Measurements from ENCODE around the gene HIRIP3.
"Not testable (repeated sequence)": the region's sequence is repeated elsewhere in the genome, so short reads cannot be mapped to it uniquely, and the experiment has no call there.

The HIRIP3 gene

DNA sequence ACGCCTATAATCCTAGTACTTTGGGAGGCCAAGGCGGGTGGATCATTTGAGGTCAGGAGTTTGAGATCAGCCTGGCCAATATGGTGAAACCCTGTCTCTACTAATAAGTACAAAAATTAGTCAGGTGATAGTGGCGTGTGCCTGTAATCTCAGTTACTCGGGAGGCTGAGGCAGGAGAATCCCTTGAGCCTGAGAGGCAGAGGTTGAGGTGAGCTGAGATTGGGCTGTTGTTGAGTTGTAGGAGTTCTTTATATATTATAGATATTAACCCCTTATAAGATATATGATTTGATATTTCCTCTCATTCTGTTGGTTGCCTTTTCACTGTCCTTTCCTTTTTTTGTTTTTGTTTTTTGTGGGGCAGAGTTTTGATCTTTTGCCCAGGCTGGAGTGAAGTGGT, 35.6 kb downstream of the HIRIP3 start:
- DNase-seq (ENCODE audit: low read depth in 3 of 3), result not testable (repeated sequence)

DNA sequence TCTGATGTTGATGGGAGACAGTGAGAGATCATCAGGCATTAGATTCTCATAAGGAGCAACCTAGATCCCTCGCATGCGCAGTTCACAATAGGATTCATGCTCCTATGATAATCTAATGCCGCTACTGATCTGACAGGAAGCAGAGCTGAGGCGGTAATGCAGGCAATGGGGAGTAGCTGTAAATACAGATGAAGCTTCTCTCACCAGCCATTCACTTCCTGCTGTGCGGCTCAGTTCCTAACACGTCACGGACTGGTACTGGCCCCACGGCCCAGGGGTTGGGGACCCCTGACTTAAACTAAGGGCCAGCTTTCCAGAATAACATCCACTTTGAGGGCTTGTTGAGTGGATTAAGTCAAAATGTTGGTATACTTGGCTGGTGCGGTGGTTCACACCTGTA, 36.1 kb downstream of the HIRIP3 start:
- DNase-seq (ENCODE audit: low read depth in 3 of 3), result no peak

DNA sequence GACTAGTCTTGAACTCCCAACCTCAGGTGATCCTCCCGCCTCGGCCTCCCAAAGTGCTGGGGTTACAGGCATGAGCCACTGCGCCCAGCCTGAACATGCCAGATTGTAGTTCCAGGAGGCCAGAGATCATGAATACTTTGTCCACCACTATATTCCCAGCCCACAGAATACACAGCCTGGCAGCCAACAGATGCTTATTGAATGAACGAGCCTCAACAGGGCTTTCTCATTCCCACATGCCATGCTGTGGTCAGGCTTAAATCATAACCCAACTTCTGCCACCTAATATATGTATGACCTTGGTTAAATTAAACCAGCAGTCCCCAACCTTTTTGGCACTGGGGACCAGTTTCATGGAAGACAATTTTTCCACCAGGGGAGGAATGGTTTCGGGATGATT, 36.7 kb downstream of the HIRIP3 start:
- DNase-seq (ENCODE audit: low read depth in 3 of 3), result no peak

DNA sequence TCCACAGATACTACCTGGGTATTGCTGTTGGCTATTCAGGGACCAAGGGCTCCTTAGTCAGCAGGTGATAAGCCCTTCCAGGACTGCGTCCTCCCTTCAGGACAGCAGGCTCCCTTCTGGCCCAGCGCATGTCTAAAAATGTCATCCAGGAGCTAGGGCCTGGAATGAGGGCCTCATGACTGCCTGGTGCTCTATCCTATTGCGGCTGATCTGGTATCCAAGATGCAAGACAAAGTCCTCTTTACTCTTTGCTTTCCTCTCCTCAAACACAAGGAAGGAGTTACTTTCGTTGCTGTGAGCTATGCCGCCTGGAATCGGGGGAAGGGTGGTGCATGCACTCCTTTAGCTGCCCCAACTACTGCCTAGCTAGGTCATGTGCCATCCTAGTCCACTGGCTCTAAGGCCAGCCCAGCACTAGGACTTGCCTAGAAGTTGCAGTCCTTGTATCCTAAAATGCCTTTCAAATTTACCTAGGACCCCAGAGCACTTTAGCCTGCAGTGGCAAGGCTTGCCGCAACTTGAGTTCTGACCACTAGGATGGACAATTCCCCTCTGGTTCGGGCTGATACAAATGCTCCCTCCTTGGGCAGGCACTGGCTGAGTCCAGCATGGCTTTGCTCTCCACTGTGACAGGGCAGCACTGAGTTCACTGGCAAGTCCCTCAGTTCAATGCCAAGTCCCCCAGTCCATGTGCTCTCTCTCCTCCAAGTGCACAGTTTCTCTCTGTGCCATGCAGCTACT, 43.6 kb downstream of the HIRIP3 start:
- no peak for DNase-seq (ENCODE audit: low read depth in 3 of 3)

DNA sequence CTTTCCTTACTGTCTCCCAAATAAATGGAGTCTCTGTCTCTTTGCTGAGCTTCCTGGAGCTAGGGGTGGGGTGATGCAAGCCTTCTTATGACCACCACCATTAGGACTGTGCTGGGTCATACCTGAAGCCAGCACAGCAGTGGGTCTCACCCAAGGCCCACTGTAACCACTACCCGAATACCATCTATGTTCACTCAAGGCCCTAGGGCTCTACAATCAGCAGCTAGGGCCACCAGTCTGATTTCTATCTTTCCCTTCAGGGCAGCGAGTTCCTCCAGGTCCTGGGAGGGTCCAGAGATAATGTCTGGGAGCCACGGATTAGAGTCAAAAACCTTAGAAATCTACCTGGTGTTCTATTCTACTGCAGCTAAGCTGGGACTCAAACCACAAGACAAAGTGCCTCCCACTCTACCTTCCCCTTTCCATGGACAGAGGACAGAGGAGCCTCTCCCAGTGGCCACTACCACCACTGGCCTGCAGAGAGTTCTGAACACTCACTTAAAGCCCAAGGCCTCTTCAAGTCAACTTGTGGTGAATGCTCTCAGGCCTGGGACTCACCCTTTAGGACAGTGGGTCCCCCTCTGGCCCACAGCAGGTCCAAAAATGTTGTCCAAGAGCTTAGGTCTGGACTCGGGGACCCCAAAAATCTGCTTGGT, 44.5 kb downstream of the HIRIP3 start:
- no peak for DNase-seq (ENCODE audit: low read depth in 3 of 3)

DNA sequence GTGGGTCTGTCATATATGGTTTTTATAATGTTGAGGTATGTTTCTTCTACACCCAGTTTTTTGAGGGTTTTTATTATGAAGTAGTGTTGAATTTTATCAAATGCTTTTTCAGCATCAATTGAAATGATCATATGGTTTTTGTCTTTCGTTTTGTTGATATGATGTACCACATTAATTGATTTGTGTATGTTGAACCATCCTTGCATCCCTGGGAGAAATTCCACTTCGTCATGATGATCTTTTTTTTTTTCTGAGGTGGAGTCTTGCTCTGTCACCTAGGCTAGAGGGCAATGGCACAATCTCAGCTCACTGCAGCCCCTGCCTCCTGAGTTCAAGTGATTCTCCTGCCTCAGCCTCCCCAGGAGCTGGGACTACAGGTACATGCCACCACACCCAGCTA, 47.5 kb downstream of the HIRIP3 start:
- no peak for DNase-seq (ENCODE audit: low read depth in 3 of 3)

DNA sequence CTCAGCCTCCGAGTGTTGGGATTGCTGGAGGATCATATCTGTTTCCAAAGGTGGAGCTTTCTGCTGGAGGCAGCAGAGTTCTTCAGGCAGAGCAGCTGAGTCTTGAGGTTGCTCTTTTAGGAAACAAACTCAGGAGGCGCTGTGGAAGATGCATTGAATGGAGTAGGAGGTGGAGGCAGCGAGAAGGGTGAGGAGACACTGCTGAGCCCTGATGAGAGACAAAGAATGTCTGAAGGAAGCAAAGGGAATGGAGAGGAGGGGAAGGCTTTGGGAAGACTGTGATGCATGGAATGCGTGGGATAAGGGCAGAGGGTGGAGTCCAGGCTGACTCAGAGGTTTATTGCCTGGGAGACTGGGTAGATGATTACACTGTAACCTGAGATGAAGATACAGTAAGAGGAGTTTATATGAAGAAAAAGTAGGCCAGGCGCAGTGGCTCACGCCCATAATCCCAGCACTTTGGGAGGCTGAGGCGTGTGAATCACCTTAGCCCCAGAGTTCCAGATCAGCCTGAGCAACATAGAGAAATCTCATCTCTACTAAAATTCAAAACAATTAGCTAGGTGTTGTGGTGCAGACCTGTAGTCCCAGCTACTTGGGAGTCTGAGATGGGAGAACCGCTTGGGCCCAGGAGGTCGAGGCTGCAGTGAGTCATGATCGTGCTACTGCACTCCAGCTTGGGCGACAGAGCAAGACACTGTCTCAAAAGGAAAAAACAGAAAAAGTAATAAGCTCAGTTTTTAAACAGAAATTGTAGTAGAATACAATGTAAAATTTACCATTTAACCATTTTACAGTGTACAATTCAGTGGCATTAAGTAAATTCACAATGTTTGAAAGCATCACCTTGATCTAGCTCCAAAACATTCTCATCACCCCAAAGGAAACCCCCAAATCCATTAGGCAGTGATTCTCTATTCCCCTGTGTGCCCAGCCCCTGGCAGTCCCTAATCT, 51.3 kb downstream of the HIRIP3 start:
- no peak for DNase-seq (ENCODE audit: low read depth in 3 of 3)

All from stimulated activated CD4-positive, alpha-beta T cell treated with anti-CD3 and anti-CD28 coated beads, TNF-alpha, amount 100 ng/mL, for 4 hours (primary cell).